Gastrocnemius medialis (tissue), 4 donors: ENCODE results near the gene SLC35A1.

Experiments used
- CTCF ChIP-seq, 5 experiments: fragments of 450-650 bp in 3 of 5; fragments of 200-600 bp in 2 of 5; sonication (generic) in 2 of 5; IDR thresholded peaks in 4 of 5; conservative IDR thresholded peaks in 1 of 5; 1 replicate in 4 of 5; 2 replicates in 1 of 5; pipeline ENCODE4 v1.5.1; 2016 to 2019; ENCODE audit warnings: antibody characterized with exemption in 5 of 5, mild to moderate bottlenecking in 3 of 5, moderate library complexity in 3 of 5
- POLR2A ChIP-seq, 2 donors: fragments of 450-650 bp; IDR thresholded peaks; one replicate each; pipeline ENCODE4 v1.6.1; 2017; ENCODE audit warnings: antibody characterized with exemption in 2 of 2, mild to moderate bottlenecking in 2 of 2, moderate library complexity in 2 of 2

GRCh38 chr6:87436435-87436834 lies 36.3 kb upstream of the SLC35A1 start:
- TF ChIP-seq CTCF (IDR thresholded peaks at IDR 0.05 in 4 of 5, conservative IDR thresholded peaks at IDR 0.05 in 1 of 5): no peak
- TF ChIP-seq POLR2A (IDR thresholded peaks at IDR 0.05): no peak
